Osteoblast (primary cell): Measurements from ENCODE around the gene SLC6A6. TPM values are rescaled to one million over a fixed set of nuclear protein-coding genes. Genes with fewer than 3 reads are reported as not detected.

Source experiments
- DNase-seq: peaks from one replicate; pipeline ENCODE4 v3.0.0; 2011; ENCODE audit warnings: low spot score, mixed read lengths; ENCODE audit not compliant: insufficient read length; ENCODE audit errors: missing footprints
- H2AFZ ChIP-seq: 2 replicates; pipeline ENCODE4 v1.6.0; 2011; ENCODE audit warnings: mild to moderate bottlenecking, low read length
- H3K27ac ChIP-seq: 2 replicates; pipeline ENCODE4 v1.5.1; 2011; ENCODE audit warnings: mild to moderate bottlenecking, low read depth, low read length, moderate library complexity
- H3K27me3 ChIP-seq: 2 replicates; pipeline ENCODE4 v1.6.0; 2012; ENCODE audit warnings: mild to moderate bottlenecking, control low read depth, inconsistent platforms, low read length, moderate library complexity; ENCODE audit not compliant: insufficient read depth
- H3K36me3 ChIP-seq: 2 replicates; pipeline ENCODE4 v1.5.1; 2011; ENCODE audit warnings: mild to moderate bottlenecking, low read length, control low read depth, moderate library complexity; ENCODE audit not compliant: insufficient read depth
- H3K4me1 ChIP-seq: 2 replicates; pipeline ENCODE4 v1.5.1; 2011; ENCODE audit warnings: mild to moderate bottlenecking, low read length, control low read depth, moderate library complexity; ENCODE audit not compliant: insufficient read depth
- H3K4me2 ChIP-seq: 2 replicates; pipeline ENCODE4 v1.6.0; 2011; ENCODE audit warnings: mild to moderate bottlenecking, low read length; ENCODE audit not compliant: insufficient read depth
- H3K4me3 ChIP-seq: fragments of 200-600 bp; sonication (generic); 3 replicates; pipeline ENCODE4 v1.5.1; 2012; ENCODE audit warnings: mild to moderate bottlenecking, low read length, inconsistent platforms; ENCODE audit not compliant: insufficient read depth
- H3K79me2 ChIP-seq: 2 replicates; pipeline ENCODE4 v1.6.0; 2012; ENCODE audit warnings: mild to moderate bottlenecking, low read length, control low read depth, inconsistent platforms; ENCODE audit not compliant: insufficient read depth
- H3K9me3 ChIP-seq: 2 replicates; pipeline ENCODE4 v1.5.1; 2011; ENCODE audit warnings: low read depth, low read length, control low read depth
- H4K20me1 ChIP-seq: 2 replicates; pipeline ENCODE4 v1.6.0; 2012; ENCODE audit warnings: mild to moderate bottlenecking, low read length, control low read depth; ENCODE audit not compliant: insufficient read depth
- total RNA-seq: library from RNA; depleted of rRNA; stranded (reverse); fragments of >200 nt; gene quantifications from 2 replicates; pipeline ENCODE4 v1.2.3, GENCODE V29; 2012
- TF ChIP-seq, protein P1 (sequence below): IDR thresholded peaks from 2 replicates; pipeline ENCODE4 v1.5.1; 2011; ENCODE audit warnings: mild to moderate bottlenecking, low read depth, low read length, moderate library complexity; ENCODE audit errors: extremely low read depth

SLC6A6 gene
- total RNA-seq, 1 donor: 86.5 TPM

DNA sequence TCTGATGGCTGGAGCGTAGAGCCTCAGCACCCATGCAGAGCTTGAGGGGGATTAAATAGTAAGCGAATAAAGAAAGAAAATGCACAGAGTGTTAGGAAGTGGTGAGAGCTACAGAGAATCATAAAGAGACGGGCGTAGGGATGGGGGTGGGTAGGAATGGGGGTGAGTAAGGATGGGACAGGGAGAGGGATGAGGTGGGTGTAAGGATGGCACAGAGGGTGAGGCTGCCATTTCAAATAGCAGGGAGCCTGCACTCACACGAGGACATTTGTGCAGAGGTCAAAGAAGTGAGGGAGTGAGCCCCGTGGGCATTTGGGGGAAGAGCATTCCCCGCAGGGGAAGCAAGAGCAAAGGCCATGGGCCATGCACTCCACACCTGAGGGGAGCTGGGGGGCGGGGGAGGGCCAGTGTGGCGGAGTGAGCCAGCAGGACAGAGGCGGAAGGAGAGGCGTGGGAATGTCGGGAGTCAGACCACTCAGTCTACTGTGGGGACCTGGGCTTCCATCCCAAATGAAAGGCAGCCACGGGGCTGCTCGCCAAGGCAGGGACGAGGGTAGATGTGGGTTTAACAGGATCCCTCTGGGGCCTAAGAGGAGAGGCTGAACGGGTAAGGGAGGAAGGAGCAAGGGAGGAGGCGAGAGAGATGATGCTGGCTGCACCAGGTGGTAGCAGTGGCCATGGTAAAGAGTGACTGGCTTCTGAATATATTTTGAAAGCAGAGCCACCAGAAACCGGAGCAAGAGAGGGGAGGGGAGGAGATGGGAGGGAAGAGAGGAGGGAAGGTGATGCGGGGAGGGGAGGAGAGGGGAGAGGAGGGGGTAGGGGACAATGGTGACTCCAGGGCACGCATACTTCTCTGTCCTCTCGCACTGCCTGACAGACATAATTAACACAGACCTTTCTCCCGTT is 35.2 kb upstream of the SLC6A6 start:
- Histone ChIP-seq H3K4me3 (no peak overlapping the region), H3K27me3 (peaks cover 12% of the 10 kb centered on the region)

DNA sequence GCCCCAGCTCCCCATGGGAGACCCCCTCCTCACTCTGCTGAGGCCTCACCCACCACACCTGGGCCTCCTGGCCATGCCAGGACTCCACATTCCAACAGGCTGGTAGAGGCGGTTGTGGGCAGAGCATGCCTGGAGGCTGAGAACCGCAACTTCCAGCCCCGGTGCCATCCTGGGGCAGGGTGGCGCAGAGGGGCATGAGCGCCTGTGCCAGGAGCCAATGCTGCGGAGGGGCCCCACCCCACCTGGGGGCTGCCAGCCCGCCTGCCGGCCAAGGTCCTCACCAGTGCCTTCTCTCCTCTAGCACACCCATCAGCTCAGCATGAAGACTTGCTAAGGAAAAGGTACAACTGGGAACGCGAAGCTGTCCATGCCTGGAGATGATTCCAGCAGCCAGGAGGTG is 34.3 kb upstream of the SLC6A6 start:
- Histone ChIP-seq H3K27ac (no peak overlapping the region), H3K27me3 (peaks cover 12% of the 10 kb centered on the region), H4K20me1 (no peaks in the 10 kb centered on the region), H3K36me3 (no peaks in the 10 kb centered on the region), H3K4me3 (no peak overlapping the region), H3K4me1 (peaks cover 15% of the 10 kb centered on the region), H3K9me3 (no peaks in the 10 kb centered on the region), H2AFZ (no peak overlapping the region), H3K79me2 (no peaks in the 10 kb centered on the region), H3K4me2 (no peak overlapping the region)
- no peak for DNase-seq
- TF ChIP-seq, protein P1, sequence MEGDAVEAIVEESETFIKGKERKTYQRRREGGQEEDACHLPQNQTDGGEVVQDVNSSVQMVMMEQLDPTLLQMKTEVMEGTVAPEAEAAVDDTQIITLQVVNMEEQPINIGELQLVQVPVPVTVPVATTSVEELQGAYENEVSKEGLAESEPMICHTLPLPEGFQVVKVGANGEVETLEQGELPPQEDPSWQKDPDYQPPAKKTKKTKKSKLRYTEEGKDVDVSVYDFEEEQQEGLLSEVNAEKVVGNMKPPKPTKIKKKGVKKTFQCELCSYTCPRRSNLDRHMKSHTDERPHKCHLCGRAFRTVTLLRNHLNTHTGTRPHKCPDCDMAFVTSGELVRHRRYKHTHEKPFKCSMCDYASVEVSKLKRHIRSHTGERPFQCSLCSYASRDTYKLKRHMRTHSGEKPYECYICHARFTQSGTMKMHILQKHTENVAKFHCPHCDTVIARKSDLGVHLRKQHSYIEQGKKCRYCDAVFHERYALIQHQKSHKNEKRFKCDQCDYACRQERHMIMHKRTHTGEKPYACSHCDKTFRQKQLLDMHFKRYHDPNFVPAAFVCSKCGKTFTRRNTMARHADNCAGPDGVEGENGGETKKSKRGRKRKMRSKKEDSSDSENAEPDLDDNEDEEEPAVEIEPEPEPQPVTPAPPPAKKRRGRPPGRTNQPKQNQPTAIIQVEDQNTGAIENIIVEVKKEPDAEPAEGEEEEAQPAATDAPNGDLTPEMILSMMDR: no peak

More for the DNA sequence above, 35.2 kb upstream of the SLC6A6 start:
- Histone ChIP-seq H3K9me3 (no peaks in the 10 kb centered on the region), H3K79me2 (no peaks in the 10 kb centered on the region), H4K20me1 (no peaks in the 10 kb centered on the region), H3K36me3 (no peaks in the 10 kb centered on the region), H3K4me1 (peaks cover 9% of the 10 kb centered on the region), H3K27ac (no peak overlapping the region), H2AFZ (no peak overlapping the region), H3K4me2 (no peak overlapping the region)
- DNase-seq: no peak
- TF ChIP-seq, protein P1: no peak

DNA sequence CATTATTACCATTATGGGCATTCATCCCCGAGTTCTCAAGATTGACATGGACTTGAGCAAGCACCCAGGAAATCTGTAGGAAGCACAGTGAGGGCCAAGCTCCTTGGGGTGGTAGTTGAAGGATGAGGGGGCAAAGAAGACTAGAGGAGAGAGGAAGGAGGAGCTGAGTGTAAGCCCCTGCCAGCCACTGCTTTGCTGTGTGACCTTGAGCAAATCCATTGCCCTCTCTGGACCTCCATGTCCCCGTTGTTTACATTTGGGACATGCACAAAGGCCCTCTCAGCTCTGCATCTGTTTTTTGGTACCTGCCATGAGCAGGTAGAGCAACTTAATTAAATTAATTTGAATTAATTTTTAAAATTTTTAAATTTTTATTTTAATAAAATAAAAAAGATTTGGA is 33.5 kb upstream of the SLC6A6 start:
- no peaks in the 10 kb centered on the region for H3K79me2 ChIP-seq
- H4K20me1 ChIP-seq: no peaks in the 10 kb centered on the region
- TF ChIP-seq, protein P1: no peak
- H3K27ac ChIP-seq: no peak overlapping the region
- H3K4me3 ChIP-seq: no peak overlapping the region
- no peaks in the 10 kb centered on the region for H3K36me3 ChIP-seq
- H3K4me2 ChIP-seq: no peak overlapping the region
- H3K9me3 ChIP-seq: no peaks in the 10 kb centered on the region
- no peak for DNase-seq
- H2AFZ ChIP-seq: no peak overlapping the region
- peaks cover 15% of the 10 kb centered on the region for H3K4me1 ChIP-seq
- peaks cover 12% of the 10 kb centered on the region for H3K27me3 ChIP-seq

DNA sequence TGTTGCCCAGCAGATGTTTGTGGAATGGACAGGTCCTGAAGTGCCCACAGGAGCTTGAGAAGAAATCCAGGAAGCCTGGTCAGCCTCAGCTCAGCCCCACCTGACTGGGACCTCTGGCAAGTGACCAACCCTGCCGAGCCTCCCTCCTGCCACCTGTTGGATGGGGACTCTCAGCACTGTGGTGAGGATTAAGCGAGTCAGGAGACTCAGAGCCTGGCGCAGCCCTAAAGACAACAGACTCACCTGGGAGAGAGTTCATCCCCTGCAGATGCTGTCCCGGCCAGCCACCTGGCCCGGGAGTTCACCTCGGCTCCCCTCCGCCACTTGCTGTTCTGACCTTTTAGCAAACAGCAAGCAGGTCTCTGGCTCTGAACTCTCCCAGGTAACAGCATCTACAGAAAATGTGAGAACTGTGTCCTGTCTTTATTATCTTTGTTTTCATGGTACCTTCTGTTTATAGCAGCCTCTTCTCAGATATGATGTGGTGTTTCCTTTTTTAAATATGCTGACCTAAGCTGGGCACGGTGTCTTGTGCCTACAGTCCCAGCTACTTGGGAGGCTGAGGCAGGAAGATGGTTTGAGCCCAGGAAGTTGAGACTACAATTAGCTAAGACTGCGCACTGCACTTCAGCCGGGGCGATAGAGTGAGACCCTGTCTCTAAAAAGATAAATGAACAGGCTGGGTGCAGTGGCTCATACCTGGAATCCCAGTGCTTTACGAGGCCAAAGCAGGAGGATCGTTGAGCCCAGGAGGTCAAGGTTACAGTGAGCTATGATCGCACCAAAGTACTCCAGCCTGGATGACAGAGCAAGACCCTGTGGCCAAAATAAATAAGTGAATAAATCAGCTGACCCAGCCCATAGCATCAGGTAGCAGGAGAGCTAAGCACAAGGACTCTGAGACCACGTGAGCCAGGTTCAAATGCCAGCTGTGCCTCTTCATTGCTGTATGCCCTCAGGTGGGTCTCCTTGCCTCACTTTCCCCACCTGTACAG is 32.4 kb upstream of the SLC6A6 start:
- Histone ChIP-seq H3K9me3 (no peaks in the 10 kb centered on the region), H3K27me3 (peaks cover 12% of the 10 kb centered on the region), H3K4me1 (peaks cover 15% of the 10 kb centered on the region), H4K20me1 (no peaks in the 10 kb centered on the region), H3K36me3 (no peaks in the 10 kb centered on the region), H3K27ac (no peak overlapping the region), H3K79me2 (no peaks in the 10 kb centered on the region), H2AFZ (no peak overlapping the region), H3K4me2 (no peak overlapping the region), H3K4me3 (no peak overlapping the region)
- TF ChIP-seq, protein P1: no peak
- DNase-seq: no peak
